MM.1S (cell line): ENCODE results near the gene H6PD.
A peak's percentile ranks its signal among the peaks of the same experiment; 100 is the strongest.

Experiments used
- DNase-seq: peaks from one replicate; pipeline ENCODE4 v3.0.0-alpha.2; 2015
- H2AFZ ChIP-seq: fragments of 300-600 bp; sonication (generic); 2 replicates; pipeline ENCODE4 v1.6.0; 2016; ENCODE audit warnings: antibody characterized with exemption, low read length
- H3F3A ChIP-seq: fragments of 300-600 bp; sonication (generic); 2 replicates; pipeline ENCODE4 v1.6.1; 2016; ENCODE audit warnings: mild to moderate bottlenecking, antibody characterized with exemption, low read length, moderate library complexity, mixed read lengths; ENCODE audit not compliant: insufficient read depth
- H3K27ac ChIP-seq: fragments of 300-600 bp; sonication (generic); 2 replicates; pipeline ENCODE4 v1.5.1; 2016; ENCODE audit warnings: mild to moderate bottlenecking, low read length
- H3K27me3 ChIP-seq: fragments of 300-600 bp; sonication (generic); replicated peaks from 2 replicates; pipeline ENCODE4 v1.6.0; 2016; ENCODE audit warnings: low read length; ENCODE audit not compliant: insufficient read depth
- H3K36me3 ChIP-seq: fragments of 300-600 bp; sonication (generic); replicated peaks from 2 replicates; pipeline ENCODE4 v1.6.1; 2016; ENCODE audit warnings: mild to moderate bottlenecking, low read length, mixed read lengths; ENCODE audit not compliant: insufficient read depth
- H3K4me1 ChIP-seq: fragments of 300-600 bp; sonication (generic); 2 replicates; pipeline ENCODE4 v1.6.1; 2016; ENCODE audit warnings: low read length, mixed read lengths
- H3K4me2 ChIP-seq: fragments of 300-600 bp; sonication (generic); 2 replicates; pipeline ENCODE4 v1.6.0; 2016; ENCODE audit warnings: low read depth, low read length
- H3K4me3 ChIP-seq: fragments of 300-600 bp; sonication (generic); 2 replicates; pipeline ENCODE4 v1.5.1; 2016; ENCODE audit warnings: low read length, mixed read lengths
- H3K79me2 ChIP-seq: fragments of 300-600 bp; sonication (generic); 2 replicates; pipeline ENCODE4 v1.6.1; 2016; ENCODE audit warnings: mixed run types, low read length, mixed read lengths
- H3K9ac ChIP-seq: fragments of 300-600 bp; sonication (generic); 2 replicates; pipeline ENCODE4 v1.6.1; 2016; ENCODE audit warnings: low read length, mixed read lengths
- H3K9me2 ChIP-seq: fragments of 300-600 bp; sonication (generic); replicated peaks from 2 replicates; pipeline ENCODE4 v1.6.1; 2016; ENCODE audit warnings: mild to moderate bottlenecking, low read length, mixed read lengths; ENCODE audit not compliant: insufficient read depth
- H3K9me3 ChIP-seq: fragments of 300-600 bp; sonication (generic); replicated peaks from 2 replicates; pipeline ENCODE4 v1.6.1; 2016; ENCODE audit warnings: mild to moderate bottlenecking, low read length, mixed read lengths; ENCODE audit not compliant: insufficient read depth
- H4K20me1 ChIP-seq: fragments of 300-600 bp; sonication (generic); 2 replicates; pipeline ENCODE4 v1.6.1; 2016; ENCODE audit warnings: mild to moderate bottlenecking, low read length, moderate library complexity, mixed read lengths; ENCODE audit not compliant: insufficient read depth
- EZH2 ChIP-seq: fragments of 300-600 bp; sonication (generic); optimal IDR thresholded peaks from 2 replicates; pipeline ENCODE3; 2017; ENCODE audit warnings: low read depth, mild to moderate bottlenecking, antibody characterized with exemption, low read length, mixed read lengths
- EZH2phosphoT487 ChIP-seq: fragments of 300-600 bp; sonication (generic); IDR thresholded peaks from 2 replicates; pipeline ENCODE4 v1.6.1; 2018; ENCODE audit warnings: antibody characterized with exemption, low read length
- TF ChIP-seq, protein P1 (sequence below): fragments of 300-600 bp; sonication (generic); IDR thresholded peaks from 2 replicates; pipeline ENCODE4 v1.5.1; 2016; ENCODE audit warnings: antibody characterized with exemption, low read length, mixed read lengths

H6PD gene

DNA sequence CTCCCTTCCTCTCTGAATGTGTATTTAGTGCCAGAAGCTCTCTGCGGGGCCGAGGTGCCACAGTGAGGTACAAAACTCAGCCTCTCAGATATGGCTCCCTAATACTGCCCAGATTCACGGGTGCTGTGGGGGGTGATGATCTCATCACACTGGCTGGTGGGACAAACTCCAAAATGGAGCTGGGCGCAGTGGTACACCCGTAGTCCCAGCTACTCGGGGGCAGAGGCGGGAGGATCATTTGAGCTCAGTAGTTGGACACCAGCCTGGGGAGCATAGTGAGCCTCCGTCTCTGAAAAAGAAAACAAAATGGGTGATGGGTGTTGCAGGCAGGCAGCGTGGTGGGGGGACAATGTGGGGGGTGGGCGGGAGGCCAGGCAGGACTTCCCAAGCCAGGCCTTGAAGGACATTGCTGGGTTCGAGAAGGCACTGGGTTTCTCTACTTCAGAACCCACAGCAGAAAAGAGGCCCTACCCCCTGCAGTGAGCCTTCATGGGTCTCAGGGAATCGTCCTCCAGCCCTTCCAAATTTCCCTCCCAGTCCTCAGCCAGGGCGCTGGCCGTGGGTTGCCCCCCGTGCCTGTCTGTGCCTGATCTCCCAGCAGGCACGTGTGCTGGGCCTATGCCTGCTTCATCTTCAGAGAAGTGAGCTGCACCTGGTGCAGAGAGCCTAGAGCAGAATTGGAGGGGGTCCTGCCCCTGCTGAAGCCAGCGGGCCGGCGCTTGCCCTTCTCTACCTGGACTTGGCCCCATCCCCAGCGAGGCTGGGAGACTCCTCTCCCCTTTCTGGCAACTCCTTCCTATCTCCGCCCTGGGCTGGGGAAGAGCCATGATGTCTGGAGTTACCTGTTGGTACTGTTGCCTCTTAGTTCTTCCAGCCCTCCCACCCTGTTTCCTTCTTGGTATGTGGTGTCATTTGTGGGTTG lies 14.0 kb downstream of the H6PD start:
- Histone ChIP-seq H3K79me2 (no peaks in the 10 kb centered on the region), H3K4me2 (no peak overlapping the region), H3F3A (no peaks in the 10 kb centered on the region), H3K36me3 (no peaks in the 10 kb centered on the region), H3K4me3 (no peak overlapping the region), H4K20me1 (no peaks in the 10 kb centered on the region), H3K9me3 (no peaks in the 10 kb centered on the region), H3K4me1 (no peaks in the 10 kb centered on the region), H2AFZ (no peak overlapping the region), H3K27ac (no peak overlapping the region), H3K9me2 (no peaks in the 10 kb centered on the region), H3K27me3 (no peaks in the 10 kb centered on the region), H3K9ac (no peak overlapping the region)
- no peak for TF ChIP-seq EZH2
- TF ChIP-seq EZH2phosphoT487, result no peak
- TF ChIP-seq, protein P1, sequence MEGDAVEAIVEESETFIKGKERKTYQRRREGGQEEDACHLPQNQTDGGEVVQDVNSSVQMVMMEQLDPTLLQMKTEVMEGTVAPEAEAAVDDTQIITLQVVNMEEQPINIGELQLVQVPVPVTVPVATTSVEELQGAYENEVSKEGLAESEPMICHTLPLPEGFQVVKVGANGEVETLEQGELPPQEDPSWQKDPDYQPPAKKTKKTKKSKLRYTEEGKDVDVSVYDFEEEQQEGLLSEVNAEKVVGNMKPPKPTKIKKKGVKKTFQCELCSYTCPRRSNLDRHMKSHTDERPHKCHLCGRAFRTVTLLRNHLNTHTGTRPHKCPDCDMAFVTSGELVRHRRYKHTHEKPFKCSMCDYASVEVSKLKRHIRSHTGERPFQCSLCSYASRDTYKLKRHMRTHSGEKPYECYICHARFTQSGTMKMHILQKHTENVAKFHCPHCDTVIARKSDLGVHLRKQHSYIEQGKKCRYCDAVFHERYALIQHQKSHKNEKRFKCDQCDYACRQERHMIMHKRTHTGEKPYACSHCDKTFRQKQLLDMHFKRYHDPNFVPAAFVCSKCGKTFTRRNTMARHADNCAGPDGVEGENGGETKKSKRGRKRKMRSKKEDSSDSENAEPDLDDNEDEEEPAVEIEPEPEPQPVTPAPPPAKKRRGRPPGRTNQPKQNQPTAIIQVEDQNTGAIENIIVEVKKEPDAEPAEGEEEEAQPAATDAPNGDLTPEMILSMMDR, result no peak
- no peak for DNase-seq

DNA sequence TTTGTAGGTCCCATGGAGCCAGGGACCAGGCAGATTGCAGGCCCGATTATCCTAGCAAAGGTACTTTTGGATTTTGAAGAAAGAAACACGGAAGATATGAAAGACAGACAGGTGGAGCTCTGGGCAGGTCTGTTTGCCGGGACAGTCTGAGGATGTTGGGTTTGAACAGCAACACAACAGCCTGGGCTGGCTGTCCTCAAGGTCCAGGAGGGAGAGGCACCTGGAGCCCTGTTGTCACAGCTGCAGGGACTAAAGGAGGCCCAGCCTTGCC lies 14.6 kb downstream of the H6PD start:
- Histone ChIP-seq H2AFZ (no peak overlapping the region), H3F3A (no peaks in the 10 kb centered on the region), H3K9me2 (no peaks in the 10 kb centered on the region), H3K9me3 (no peaks in the 10 kb centered on the region), H3K36me3 (no peaks in the 10 kb centered on the region), H3K4me2 (no peak overlapping the region), H3K9ac (no peak overlapping the region), H3K27me3 (no peaks in the 10 kb centered on the region), H3K27ac (no peak overlapping the region), H3K4me3 (no peak overlapping the region), H3K79me2 (no peaks in the 10 kb centered on the region), H3K4me1 (no peaks in the 10 kb centered on the region), H4K20me1 (no peaks in the 10 kb centered on the region)
- DNase-seq, result no peak
- no peak for TF ChIP-seq EZH2
- TF ChIP-seq EZH2phosphoT487, result no peak
- TF ChIP-seq, protein P1, result no peak

DNA sequence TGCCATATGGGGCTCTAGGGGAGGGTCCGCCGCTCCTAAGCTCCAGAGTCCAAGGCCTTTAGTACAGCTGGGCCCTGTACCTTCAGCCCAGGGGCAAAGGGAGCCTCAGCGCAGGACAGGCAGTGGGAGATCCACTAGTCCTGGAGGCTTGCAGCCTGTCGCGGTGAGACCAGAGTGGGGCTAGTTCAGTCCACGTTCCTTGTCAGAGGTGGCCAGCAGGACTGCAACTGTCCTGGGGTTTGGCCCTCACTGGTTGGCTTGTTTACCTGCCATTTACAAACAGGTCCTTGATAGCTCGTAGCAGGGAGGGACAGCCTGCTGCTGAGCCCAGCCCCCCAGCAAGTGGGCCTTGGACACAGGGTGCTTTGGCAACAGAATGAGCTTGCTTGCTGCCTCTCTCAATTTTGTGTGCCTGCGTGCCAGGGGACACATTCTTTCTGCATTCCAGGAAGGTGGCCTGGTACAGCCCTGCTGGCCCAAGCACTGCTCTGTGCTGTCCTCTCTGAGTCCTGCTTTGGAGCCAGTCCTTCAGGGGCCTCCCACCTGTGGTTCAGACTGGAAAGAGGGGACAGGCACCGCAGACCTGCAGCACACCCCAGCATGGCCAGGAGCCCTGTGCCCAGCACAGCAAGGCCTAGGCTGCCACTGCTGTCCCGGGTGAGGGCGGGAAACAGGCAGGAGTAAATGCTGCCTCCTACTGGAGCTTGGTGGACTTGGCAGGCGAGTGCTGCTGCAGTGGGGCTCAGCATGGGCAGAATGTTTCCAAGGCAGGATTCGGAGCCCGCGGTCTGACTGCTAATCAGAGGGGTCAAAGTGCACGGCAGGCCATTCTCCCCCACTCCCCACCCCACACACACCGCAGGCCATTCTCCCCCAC lies 15.2 kb downstream of the H6PD start:
- no peak overlapping the region for H3K27ac ChIP-seq
- TF ChIP-seq EZH2phosphoT487, result no peak
- TF ChIP-seq EZH2, result no peak
- TF ChIP-seq, protein P1, result peak; percentile 44
- peak; percentile 20 for DNase-seq
- no peaks in the 10 kb centered on the region for H3K9me3 ChIP-seq
- no peaks in the 10 kb centered on the region for H3K79me2 ChIP-seq
- H3F3A ChIP-seq, result no peaks in the 10 kb centered on the region
- H3K9me2 ChIP-seq, result no peaks in the 10 kb centered on the region
- no peak overlapping the region for H3K4me3 ChIP-seq
- H3K36me3 ChIP-seq, result no peaks in the 10 kb centered on the region
- H3K4me1 ChIP-seq, result no peaks in the 10 kb centered on the region
- H3K9ac ChIP-seq, result no peak overlapping the region
- no peaks in the 10 kb centered on the region for H4K20me1 ChIP-seq
- H3K27me3 ChIP-seq, result no peaks in the 10 kb centered on the region
- no peak overlapping the region for H3K4me2 ChIP-seq
- no peak overlapping the region for H2AFZ ChIP-seq
